Measurements from ENCODE around the gene RFX2.

The RFX2 gene

GRCh38 chr19:6068711-6069110, 41.6 kb downstream of the RFX2 start:
- Histone ChIP-seq H3K27ac (ENCODE audit: low read length) (no peak overlapping the region), H3K4me3 (ENCODE audit: low read length) (no peak overlapping the region), H3K9me3 (ENCODE audit: control insufficient read depth, insufficient read depth, low read length) (no peaks in the 10 kb centered on the region), H3K36me3 (ENCODE audit: control insufficient read depth, insufficient read depth, low read length) (no peaks in the 10 kb centered on the region), H3K27me3 (ENCODE audit: control insufficient read depth, insufficient read depth, low read length) (no peaks in the 10 kb centered on the region), H3K4me1 (ENCODE audit: control insufficient read depth, insufficient read depth, low read length) (peaks cover 4% of the 10 kb centered on the region; the same call in 1 of the 2 replicates)
- no peak for DNase-seq (ENCODE audit: low read depth, low spot score)
- no CpG with 5 or more reads among the region's 2 CpGs for WGBS (ENCODE audit: insufficient coverage, insufficient read length)

GRCh38 chr19:6067975-6068374, 42.3 kb downstream of the RFX2 start:
- no peaks in the 10 kb centered on the region for H3K9me3 ChIP-seq (ENCODE audit: control insufficient read depth, insufficient read depth, low read length)
- no peak overlapping the region for H3K4me3 ChIP-seq (ENCODE audit: low read length)
- H3K27me3 ChIP-seq (ENCODE audit: control insufficient read depth, insufficient read depth, low read length): no peaks in the 10 kb centered on the region
- DNase-seq (ENCODE audit: low read depth, low spot score): no peak
- no peak overlapping the region for H3K27ac ChIP-seq (ENCODE audit: low read length)
- H3K4me1 ChIP-seq (ENCODE audit: control insufficient read depth, insufficient read depth, low read length): peaks cover 4% of the 10 kb centered on the region; the same call in 1 of the 2 replicates
- no peaks in the 10 kb centered on the region for H3K36me3 ChIP-seq (ENCODE audit: control insufficient read depth, insufficient read depth, low read length)
- no CpG with 5 or more reads among the region's 2 CpGs for WGBS (ENCODE audit: insufficient coverage, insufficient read length)

GRCh38 chr19:6066661-6067646, 43.3 kb downstream of the RFX2 start:
- Histone ChIP-seq H3K4me3 (ENCODE audit: low read length) (no peak overlapping the region), H3K36me3 (ENCODE audit: control insufficient read depth, insufficient read depth, low read length) (no peaks in the 10 kb centered on the region), H3K4me1 (ENCODE audit: control insufficient read depth, insufficient read depth, low read length) (peaks cover 4% of the 10 kb centered on the region; the same call in 1 of the 2 replicates), H3K27me3 (ENCODE audit: control insufficient read depth, insufficient read depth, low read length) (no peaks in the 10 kb centered on the region), H3K9me3 (ENCODE audit: control insufficient read depth, insufficient read depth, low read length) (no peaks in the 10 kb centered on the region), H3K27ac (ENCODE audit: low read length) (no peak overlapping the region)
- DNase-seq (ENCODE audit: low read depth, low spot score): peak; percentile 73
- WGBS (ENCODE audit: insufficient coverage, insufficient read length): no CpG with 5 or more reads among the region's 18 CpGs

- whole genome bisulfite sequencing (ENCODE audit: insufficient coverage, insufficient read length): no CpG with 5 or more reads among the region's 16 CpGs
- no peaks in the 10 kb centered on the region for H3K9me3 ChIP-seq (ENCODE audit: control insufficient read depth, insufficient read depth, low read length)
- no peak for DNase-seq (ENCODE audit: low read depth, low spot score)
- no peak overlapping the region for H3K27ac ChIP-seq (ENCODE audit: low read length)
- peaks cover 4% of the 10 kb centered on the region; the same call in 1 of the 2 replicates for H3K4me1 ChIP-seq (ENCODE audit: control insufficient read depth, insufficient read depth, low read length)
- no peak overlapping the region for H3K4me3 ChIP-seq (ENCODE audit: low read length)
- H3K36me3 ChIP-seq (ENCODE audit: control insufficient read depth, insufficient read depth, low read length): no peaks in the 10 kb centered on the region
- no peaks in the 10 kb centered on the region for H3K27me3 ChIP-seq (ENCODE audit: control insufficient read depth, insufficient read depth, low read length)
These were observed 44.5 kb downstream of the RFX2 start for GRCh38 chr19:6065685-6066374.

DNA sequence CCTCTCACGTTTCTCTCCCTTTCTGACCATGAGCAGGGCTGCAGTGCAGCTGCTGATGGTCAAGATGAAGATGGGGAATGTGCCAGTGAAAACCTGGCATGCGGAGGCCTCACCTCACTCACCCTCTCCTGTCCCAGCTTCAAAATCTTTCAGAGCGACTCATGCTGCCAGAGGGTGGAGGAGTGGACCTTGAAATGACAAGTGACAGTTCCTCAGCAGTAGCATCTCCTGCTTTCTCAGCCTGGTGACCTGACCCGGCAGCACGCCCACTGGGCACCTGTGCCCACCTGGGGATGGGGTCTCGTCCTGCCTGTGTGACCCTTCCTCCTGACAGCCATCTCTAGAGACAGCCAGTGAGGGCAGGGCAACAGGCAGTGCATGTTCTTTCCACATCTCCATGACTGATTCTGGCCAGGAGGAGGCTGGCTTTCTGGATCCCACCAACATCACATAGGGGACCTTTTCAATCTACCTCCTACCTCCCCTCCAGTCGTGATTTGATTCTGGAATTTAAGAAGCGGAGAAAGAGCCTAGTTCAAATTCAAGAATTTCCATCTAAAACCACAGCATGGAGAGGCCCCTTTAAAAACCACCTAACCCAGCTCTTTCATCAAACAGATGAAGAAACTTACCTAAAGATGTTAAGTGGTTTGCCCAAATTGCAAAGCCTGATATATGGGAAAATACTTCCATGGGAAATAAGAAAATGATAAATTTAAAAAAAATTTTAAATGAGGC, 45.8 kb downstream of the RFX2 start:
- H3K4me1 ChIP-seq (ENCODE audit: control insufficient read depth, insufficient read depth, low read length): peaks cover 4% of the 10 kb centered on the region; the same call in 1 of the 2 replicates
- no peaks in the 10 kb centered on the region for H3K9me3 ChIP-seq (ENCODE audit: control insufficient read depth, insufficient read depth, low read length)
- H3K27me3 ChIP-seq (ENCODE audit: control insufficient read depth, insufficient read depth, low read length): no peaks in the 10 kb centered on the region
- DNase-seq (ENCODE audit: low read depth, low spot score): no peak
- no peak overlapping the region for H3K27ac ChIP-seq (ENCODE audit: low read length)
- no CpG with 5 or more reads among the region's 8 CpGs for WGBS (ENCODE audit: insufficient coverage, insufficient read length)
- no peak overlapping the region for H3K4me3 ChIP-seq (ENCODE audit: low read length)
- H3K36me3 ChIP-seq (ENCODE audit: control insufficient read depth, insufficient read depth, low read length): no peaks in the 10 kb centered on the region

- Histone ChIP-seq H3K4me1 (ENCODE audit: control insufficient read depth, insufficient read depth, low read length) (peaks cover 4% of the 10 kb centered on the region; the same call in 1 of the 2 replicates), H3K9me3 (ENCODE audit: control insufficient read depth, insufficient read depth, low read length) (no peaks in the 10 kb centered on the region), H3K27ac (ENCODE audit: low read length) (no peak overlapping the region), H3K36me3 (ENCODE audit: control insufficient read depth, insufficient read depth, low read length) (no peaks in the 10 kb centered on the region), H3K27me3 (ENCODE audit: control insufficient read depth, insufficient read depth, low read length) (no peaks in the 10 kb centered on the region), H3K4me3 (ENCODE audit: low read length) (no peak overlapping the region)
- DNase-seq (ENCODE audit: low read depth, low spot score): no peak
- no CpG with 5 or more reads among the region's 14 CpGs for WGBS (ENCODE audit: insufficient coverage, insufficient read length)
These were observed 46.5 kb downstream of the RFX2 start for GRCh38 chr19:6063576-6064335.

- no peak overlapping the region for H3K4me3 ChIP-seq (ENCODE audit: low read length)
- no peak for DNase-seq (ENCODE audit: low read depth, low spot score)
- H3K9me3 ChIP-seq (ENCODE audit: control insufficient read depth, insufficient read depth, low read length): no peaks in the 10 kb centered on the region
- no peaks in the 10 kb centered on the region for H3K27me3 ChIP-seq (ENCODE audit: control insufficient read depth, insufficient read depth, low read length)
- H3K27ac ChIP-seq (ENCODE audit: low read length): no peak overlapping the region
- H3K4me1 ChIP-seq (ENCODE audit: control insufficient read depth, insufficient read depth, low read length): peaks cover 4% of the 10 kb centered on the region; the same call in 1 of the 2 replicates
- no CpG with 5 or more reads among the region's 17 CpGs for WGBS (ENCODE audit: insufficient coverage, insufficient read length)
- H3K36me3 ChIP-seq (ENCODE audit: control insufficient read depth, insufficient read depth, low read length): no peaks in the 10 kb centered on the region
These were observed 47.2 kb downstream of the RFX2 start for GRCh38 chr19:6062961-6063575.

DNA sequence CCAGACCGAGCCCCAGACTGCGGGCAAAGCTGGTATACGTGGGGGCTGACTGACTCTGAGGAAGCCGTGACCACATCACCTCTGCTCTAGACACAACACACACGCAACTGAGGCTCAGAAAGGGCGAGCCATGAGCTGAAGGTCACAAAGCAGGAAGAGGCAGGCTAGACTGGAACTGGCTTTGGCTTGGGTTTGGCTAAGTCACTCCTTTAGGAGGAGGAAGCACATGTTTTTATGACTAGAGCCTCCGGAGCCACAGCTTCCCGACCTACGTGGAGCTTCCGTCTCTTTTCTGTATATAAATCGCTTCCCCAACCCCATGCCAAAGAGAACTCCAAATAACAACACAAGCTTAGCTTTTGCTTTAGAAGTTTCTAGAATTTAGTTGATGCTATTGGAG, 48.0 kb downstream of the RFX2 start:
- H3K4me1 ChIP-seq (ENCODE audit: control insufficient read depth, insufficient read depth, low read length): peaks cover 4% of the 10 kb centered on the region; the same call in 1 of the 2 replicates
- H3K27me3 ChIP-seq (ENCODE audit: control insufficient read depth, insufficient read depth, low read length): no peaks in the 10 kb centered on the region
- no CpG with 5 or more reads among the region's 11 CpGs for WGBS (ENCODE audit: insufficient coverage, insufficient read length)
- DNase-seq (ENCODE audit: low read depth, low spot score): no peak
- H3K27ac ChIP-seq (ENCODE audit: low read length): no peak overlapping the region
- no peaks in the 10 kb centered on the region for H3K9me3 ChIP-seq (ENCODE audit: control insufficient read depth, insufficient read depth, low read length)
- no peak overlapping the region for H3K4me3 ChIP-seq (ENCODE audit: low read length)
- no peaks in the 10 kb centered on the region for H3K36me3 ChIP-seq (ENCODE audit: control insufficient read depth, insufficient read depth, low read length)

DNA sequence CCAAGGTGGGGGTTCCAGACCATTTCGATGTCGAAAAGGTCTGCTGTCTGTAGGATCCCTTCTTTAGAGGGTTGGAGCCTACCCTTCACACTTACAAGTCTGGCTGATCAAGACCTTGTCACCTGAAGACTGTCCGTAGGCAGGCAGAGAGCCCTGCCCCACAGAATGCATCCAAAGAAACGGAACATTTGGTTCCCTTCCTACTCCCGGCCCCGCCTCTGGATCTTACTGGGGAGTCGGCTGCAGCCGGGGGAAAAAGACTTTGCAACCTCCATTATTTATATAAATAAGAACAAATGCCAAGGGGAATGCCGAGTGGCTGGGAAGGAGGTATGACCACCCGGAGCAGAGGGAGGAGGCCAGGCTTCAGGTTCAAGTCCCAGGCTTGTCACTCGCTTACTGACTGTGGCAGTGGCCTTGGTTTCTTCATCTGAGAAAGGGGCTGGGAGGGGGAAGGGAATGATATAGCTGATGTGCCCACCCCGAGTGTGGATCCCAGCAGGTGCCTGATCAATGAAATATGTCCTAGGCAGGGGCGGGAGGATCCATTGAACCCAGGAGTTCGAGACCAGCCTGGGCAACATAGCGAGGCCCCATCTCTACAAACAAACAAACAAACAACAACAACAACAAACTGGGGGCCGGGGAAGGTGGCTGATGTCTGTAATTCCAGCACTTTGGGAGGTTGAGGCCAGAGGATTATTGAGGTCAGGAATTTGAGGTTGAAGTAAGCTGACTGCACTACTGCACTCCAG, 48.7 kb downstream of the RFX2 start:
- WGBS (ENCODE audit: insufficient coverage, insufficient read length): no CpG with 5 or more reads among the region's 16 CpGs
- no peak overlapping the region for H3K27ac ChIP-seq (ENCODE audit: low read length)

More for the DNA sequence above, 48.7 kb downstream of the RFX2 start:
- H3K9me3 ChIP-seq (ENCODE audit: control insufficient read depth, insufficient read depth, low read length): no peaks in the 10 kb centered on the region
- no peaks in the 10 kb centered on the region for H3K27me3 ChIP-seq (ENCODE audit: control insufficient read depth, insufficient read depth, low read length)
- H3K4me3 ChIP-seq (ENCODE audit: low read length): no peak overlapping the region
- H3K4me1 ChIP-seq (ENCODE audit: control insufficient read depth, insufficient read depth, low read length): peaks cover 4% of the 10 kb centered on the region; the same call in 1 of the 2 replicates
- no peak for DNase-seq (ENCODE audit: low read depth, low spot score)
- H3K36me3 ChIP-seq (ENCODE audit: control insufficient read depth, insufficient read depth, low read length): no peaks in the 10 kb centered on the region
